ENCODE results near the gene PROSER3. TPM values are rescaled to one million over a fixed set of nuclear protein-coding genes. Genes with fewer than 3 reads are reported as not detected.

PROSER3 gene
- total and polyA plus RNA-seq, 9 of the 15 experiments (the other 6 are each of a cell fraction or from before 2014, with no cell fraction given): 1.0 to 39.5 (median 5.1) TPM

DNA sequence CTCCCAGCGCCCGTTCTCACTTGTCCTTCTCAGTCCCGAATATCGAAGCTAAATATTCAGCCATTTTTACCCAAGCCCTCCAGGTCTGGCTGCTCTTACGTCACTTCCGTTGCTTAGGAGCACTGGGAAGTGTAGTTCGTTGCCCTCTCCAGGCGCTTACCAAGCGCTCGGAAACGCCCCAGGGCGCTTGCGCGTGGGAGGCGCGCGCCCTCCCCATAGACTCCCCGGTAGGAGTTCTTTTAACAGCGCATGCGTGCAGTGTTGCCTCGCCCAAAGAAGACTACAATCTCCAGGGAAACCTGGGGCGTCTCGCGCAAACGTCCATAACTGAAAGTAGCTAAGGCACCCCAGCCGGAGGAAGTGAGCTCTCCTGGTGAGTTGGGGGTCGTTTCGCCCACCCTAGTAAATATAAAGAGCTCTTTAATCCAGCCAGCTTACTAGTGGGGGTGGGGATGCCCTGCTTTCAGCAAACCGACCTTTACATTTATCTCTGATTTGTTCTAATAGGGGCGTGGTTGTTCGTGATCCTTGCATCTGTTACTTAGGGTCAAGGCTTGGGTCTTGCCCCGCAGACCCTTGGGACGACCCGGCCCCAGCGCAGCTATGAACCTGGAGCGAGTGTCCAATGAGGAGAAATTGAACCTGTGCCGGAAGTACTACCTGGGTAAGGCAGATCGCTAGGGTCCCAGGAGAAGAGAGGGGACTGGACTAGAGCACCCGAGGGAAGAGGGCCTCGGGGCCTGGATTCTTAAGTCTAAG lies 12.5 kb upstream of the PROSER3 start, which contains the start of the genes PSENEN and U2AF1L4 (continued):
- TF ChIP-seq, protein P1, sequence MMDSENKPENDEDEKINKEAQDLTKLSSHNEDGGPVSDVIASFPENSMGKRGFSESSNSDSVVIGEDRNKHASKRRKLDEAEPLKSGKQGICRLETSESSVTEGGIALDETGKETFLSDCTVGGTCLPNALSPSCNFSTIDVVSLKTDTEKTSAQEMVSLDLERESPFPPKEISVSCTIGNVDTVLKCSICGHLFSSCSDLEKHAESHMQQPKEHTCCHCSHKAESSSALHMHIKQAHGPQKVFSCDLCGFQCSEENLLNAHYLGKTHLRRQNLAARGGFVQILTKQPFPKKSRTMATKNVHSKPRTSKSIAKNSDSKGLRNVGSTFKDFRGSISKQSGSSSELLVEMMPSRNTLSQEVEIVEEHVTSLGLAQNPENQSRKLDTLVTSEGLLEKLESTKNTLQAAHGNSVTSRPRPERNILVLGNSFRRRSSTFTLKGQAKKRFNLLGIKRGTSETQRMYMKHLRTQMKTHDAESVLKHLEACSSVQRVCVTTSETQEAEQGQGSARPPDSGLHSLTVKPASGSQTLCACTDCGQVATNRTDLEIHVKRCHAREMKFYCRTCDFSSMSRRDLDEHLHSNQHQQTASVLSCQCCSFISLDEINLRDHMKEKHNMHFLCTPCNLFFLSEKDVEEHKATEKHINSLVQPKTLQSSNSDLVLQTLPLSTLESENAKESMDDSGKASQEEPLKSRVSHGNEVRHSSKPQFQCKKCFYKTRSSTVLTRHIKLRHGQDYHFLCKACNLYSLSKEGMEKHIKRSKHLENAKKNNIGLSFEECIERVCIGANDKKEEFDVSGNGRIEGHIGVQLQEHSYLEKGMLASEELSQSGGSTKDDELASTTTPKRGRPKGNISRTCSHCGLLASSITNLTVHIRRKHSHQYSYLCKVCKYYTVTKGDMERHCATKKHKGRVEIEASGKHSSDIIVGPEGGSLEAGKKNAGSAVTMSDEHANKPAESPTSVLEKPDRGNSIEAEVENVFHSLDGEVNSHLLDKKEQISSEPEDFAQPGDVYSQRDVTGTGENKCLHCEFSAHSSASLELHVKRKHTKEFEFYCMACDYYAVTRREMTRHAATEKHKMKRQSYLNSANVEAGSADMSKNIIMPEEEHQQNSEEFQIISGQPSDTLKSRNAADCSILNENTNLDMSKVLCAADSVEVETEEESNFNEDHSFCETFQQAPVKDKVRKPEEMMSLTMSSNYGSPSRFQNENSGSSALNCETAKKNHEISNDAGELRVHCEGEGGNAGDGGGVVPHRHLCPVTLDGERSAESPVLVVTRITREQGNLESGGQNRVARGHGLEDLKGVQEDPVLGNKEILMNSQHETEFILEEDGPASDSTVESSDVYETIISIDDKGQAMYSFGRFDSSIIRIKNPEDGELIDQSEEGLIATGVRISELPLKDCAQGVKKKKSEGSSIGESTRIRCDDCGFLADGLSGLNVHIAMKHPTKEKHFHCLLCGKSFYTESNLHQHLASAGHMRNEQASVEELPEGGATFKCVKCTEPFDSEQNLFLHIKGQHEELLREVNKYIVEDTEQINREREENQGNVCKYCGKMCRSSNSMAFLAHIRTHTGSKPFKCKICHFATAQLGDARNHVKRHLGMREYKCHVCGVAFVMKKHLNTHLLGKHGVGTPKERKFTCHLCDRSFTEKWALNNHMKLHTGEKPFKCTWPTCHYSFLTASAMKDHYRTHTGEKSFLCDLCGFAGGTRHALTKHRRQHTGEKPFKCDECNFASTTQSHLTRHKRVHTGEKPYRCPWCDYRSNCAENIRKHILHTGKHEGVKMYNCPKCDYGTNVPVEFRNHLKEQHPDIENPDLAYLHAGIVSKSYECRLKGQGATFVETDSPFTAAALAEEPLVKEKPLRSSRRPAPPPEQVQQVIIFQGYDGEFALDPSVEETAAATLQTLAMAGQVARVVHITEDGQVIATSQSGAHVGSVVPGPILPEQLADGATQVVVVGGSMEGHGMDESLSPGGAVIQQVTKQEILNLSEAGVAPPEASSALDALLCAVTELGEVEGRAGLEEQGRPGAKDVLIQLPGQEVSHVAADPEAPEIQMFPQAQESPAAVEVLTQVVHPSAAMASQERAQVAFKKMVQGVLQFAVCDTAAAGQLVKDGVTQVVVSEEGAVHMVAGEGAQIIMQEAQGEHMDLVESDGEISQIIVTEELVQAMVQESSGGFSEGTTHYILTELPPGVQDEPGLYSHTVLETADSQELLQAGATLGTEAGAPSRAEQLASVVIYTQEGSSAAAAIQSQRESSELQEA (IDR thresholded peaks at IDR 0.05; ENCODE audit: low read depth): no peak
- TF ChIP-seq OTX1 (CRISPR knock-in tag; IDR thresholded peaks at IDR 0.05) (no peak), ZNF695 (CRISPR knock-in tag; IDR thresholded peaks at IDR 0.05) (no peak), ZNF175 (CRISPR knock-in tag; IDR thresholded peaks at IDR 0.05; ENCODE audit: low read depth) (no peak), MED1 (CRISPR knock-in tag; IDR thresholded peaks at IDR 0.05; ENCODE audit: borderline replicate concordance) (no peak), RHOXF2B (CRISPR knock-in tag; conservative IDR thresholded peaks at IDR 0.05) (no peak), RFX7 (CRISPR knock-in tag; IDR thresholded peaks at IDR 0.05) (no peak), RBM14 (IDR thresholded peaks at IDR 0.05; ENCODE audit: borderline replicate concordance, insufficient read depth, low read depth, low read length) (no peak), POLR2AphosphoS2 (IDR thresholded peaks at IDR 0.05; ENCODE audit: low read length) (no peak), ZKSCAN8 (CRISPR knock-in tag; IDR thresholded peaks at IDR 0.05) (no peak), EP400 (IDR thresholded peaks at IDR 0.05) (peak; percentile 24; the same call in 1 of the 2 replicates), MCM7 (IDR thresholded peaks at IDR 0.05) (no peak), ZNF146 (CRISPR knock-in tag; IDR thresholded peaks at IDR 0.05; ENCODE audit: unreplicated experiment) (no peak), COPS2 (conservative IDR thresholded peaks at IDR 0.05) (no peak), EGR1 (conservative IDR thresholded peaks at IDR 0.05) (peak; percentile 83)
- TF ChIP-seq, protein P2, sequence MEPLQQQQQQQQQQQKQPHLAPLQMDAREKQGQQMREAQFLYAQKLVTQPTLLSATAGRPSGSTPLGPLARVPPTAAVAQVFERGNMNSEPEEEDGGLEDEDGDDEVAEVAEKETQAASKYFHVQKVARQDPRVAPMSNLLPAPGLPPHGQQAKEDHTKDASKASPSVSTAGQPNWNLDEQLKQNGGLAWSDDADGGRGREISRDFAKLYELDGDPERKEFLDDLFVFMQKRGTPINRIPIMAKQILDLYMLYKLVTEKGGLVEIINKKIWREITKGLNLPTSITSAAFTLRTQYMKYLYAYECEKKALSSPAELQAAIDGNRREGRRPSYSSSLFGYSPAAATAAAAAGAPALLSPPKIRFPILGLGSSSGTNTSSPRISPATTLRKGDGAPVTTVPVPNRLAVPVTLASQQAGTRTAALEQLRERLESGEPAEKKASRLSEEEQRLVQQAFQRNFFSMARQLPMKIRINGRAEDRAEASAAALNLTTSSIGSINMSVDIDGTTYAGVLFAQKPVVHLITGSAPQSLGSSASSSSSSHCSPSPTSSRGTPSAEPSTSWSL (CRISPR knock-in tag; IDR thresholded peaks at IDR 0.05; ENCODE audit: borderline replicate concordance): no peak
- TF ChIP-seq, protein P3, sequence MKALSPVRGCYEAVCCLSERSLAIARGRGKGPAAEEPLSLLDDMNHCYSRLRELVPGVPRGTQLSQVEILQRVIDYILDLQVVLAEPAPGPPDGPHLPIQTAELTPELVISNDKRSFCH (CRISPR knock-in tag; IDR thresholded peaks at IDR 0.05): no peak
- TF ChIP-seq, protein P3 (tag; IDR thresholded peaks at IDR 0.05): no peak

Data from K562 (cell line).